Smooth muscle cell (in vitro differentiated cells): ENCODE measurements around the gene SLC16A3. TPM values are rescaled to one million over a fixed set of nuclear protein-coding genes. Genes with fewer than 3 reads are reported as not detected.

Experiments
- DNase-seq: peaks from one replicate; lab custom pipeline; 2025; ENCODE audit not compliant: unreplicated experiment; lab: John Stamatoyannopoulos, UW
- H2AFZ ChIP-seq: fragments of 200-600 bp; sonication (generic); 2 replicates; pipeline ENCODE4 v1.6.0; 2016; ENCODE audit warnings: antibody characterized with exemption, low read depth, mild to moderate bottlenecking
- H3F3A ChIP-seq: fragments of 200-600 bp; sonication (generic); 2 replicates; pipeline ENCODE4 v1.6.0; 2017; ENCODE audit warnings: antibody characterized with exemption, low read depth
- H3K27ac ChIP-seq: fragments of 200-600 bp; sonication (generic); 2 replicates; pipeline ENCODE4 v1.5.1; 2016; ENCODE audit warnings: low read depth, mild to moderate bottlenecking
- H3K27me3 ChIP-seq: fragments of 200-600 bp; sonication (generic); 2 replicates; pipeline ENCODE4 v1.6.1; 2016; ENCODE audit warnings: low read depth, mild to moderate bottlenecking
- H3K36me3 ChIP-seq: fragments of 200-600 bp; sonication (generic); 2 replicates; pipeline ENCODE4 v1.5.1; 2016; ENCODE audit warnings: low read depth
- H3K4me1 ChIP-seq: fragments of 200-600 bp; sonication (generic); 2 replicates; pipeline ENCODE4 v1.5.1; 2016; ENCODE audit warnings: low read depth
- H3K4me2 ChIP-seq: fragments of 200-600 bp; sonication (generic); 2 replicates; pipeline ENCODE4 v1.6.0; 2016; ENCODE audit warnings: mild to moderate bottlenecking
- H3K4me3 ChIP-seq: fragments of 200-600 bp; sonication (generic); 2 replicates; pipeline ENCODE4 v1.5.1; 2016; ENCODE audit warnings: mild to moderate bottlenecking
- H3K79me2 ChIP-seq: fragments of 200-600 bp; sonication (generic); 2 replicates; pipeline ENCODE4 v1.6.0; 2016; ENCODE audit warnings: low read depth, mild to moderate bottlenecking
- H3K9ac ChIP-seq: fragments of 200-600 bp; sonication (generic); 2 replicates; pipeline ENCODE4 v1.6.0; 2016; ENCODE audit warnings: low read depth
- H3K9me3 ChIP-seq: fragments of 200-600 bp; sonication (generic); replicated peaks from 2 replicates; pipeline ENCODE4 v1.5.1; 2016; ENCODE audit warnings: low read depth
- H4K20me1 ChIP-seq: fragments of 200-600 bp; sonication (generic); 2 replicates; pipeline ENCODE4 v1.6.0; 2016; ENCODE audit warnings: low read depth
- CTCF ChIP-seq: fragments of 200-600 bp; sonication (generic); IDR thresholded peaks from 2 replicates; pipeline ENCODE4 v1.5.1; 2017; ENCODE audit warnings: borderline replicate concordance, mild to moderate bottlenecking, antibody characterized with exemption; ENCODE audit not compliant: insufficient read depth, poor library complexity, severe bottlenecking
- WGBS: methylation state at CpG from one replicate; pipeline ENCODE4 v1.1.7; 2016; ENCODE audit warnings: low lambda C conversion rate; 5-methylcytosine and 5-hydroxymethylcytosine counted together
- polyA plus RNA-seq: library from polyadenylated mRNA; unstranded; fragments of >200 nt; fragmentation: Nextera tagmentation; extraction: Ambion mirVana; gene quantifications from 2 replicates; pipeline ENCODE4 v1.2.1, GENCODE V29; 2016
- total RNA-seq: library from RNA; depleted of rRNA; stranded (reverse); fragments of >200 nt; gene quantifications from 2 replicates; pipeline ENCODE4 v1.2.3, GENCODE V29; 2014

Gene SLC16A3
- total and polyA plus RNA-seq, 2 experiments from 2014 or later = 83.3 to 180 TPM

DNA sequence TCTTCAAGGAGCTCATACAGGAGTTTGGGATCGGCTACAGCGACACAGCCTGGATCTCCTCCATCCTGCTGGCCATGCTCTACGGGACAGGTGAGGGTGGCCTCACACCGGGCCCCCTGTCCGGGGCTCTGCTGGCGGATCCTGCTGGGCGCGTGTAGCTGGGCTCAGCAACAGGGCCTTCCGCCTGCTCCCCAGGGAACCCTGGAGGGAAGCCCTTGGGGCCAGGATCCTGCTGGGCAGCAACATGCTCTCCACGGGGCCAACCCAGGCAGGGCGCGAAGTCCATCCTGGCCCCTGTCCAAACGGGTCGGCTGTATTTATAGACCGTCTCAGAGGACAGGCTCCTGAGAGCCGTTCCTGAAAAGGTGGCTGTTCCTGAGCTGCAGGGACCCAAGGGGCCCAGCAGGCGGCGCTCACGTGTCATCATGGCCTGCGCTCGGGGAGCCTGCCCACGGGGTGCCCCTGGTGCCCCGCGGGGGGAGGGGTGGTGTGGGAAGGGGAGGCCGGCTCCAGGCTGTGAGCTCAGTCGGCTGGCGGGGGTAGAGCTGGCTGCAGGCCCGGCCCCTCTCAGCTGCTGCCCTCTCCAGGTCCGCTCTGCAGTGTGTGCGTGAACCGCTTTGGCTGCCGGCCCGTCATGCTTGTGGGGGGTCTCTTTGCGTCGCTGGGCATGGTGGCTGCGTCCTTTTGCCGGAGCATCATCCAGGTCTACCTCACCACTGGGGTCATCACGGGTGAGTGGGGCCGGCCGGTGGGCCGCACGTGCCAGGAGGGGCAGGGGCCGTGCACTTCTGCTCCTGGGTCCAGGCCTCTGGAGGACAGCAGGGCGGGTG, 7.5 kb downstream of the SLC16A3 start:
- H2AFZ ChIP-seq = no peak overlapping the region
- peaks cover 14% of the 10 kb centered on the region for H3K4me1 ChIP-seq
- H3K9me3 ChIP-seq = no peaks in the 10 kb centered on the region
- no peak overlapping the region for H3K9ac ChIP-seq
- peak overlapping the region; percentile 68 for H3K27ac ChIP-seq
- no peaks in the 10 kb centered on the region for H3K36me3 ChIP-seq
- peaks cover 20% of the 10 kb centered on the region for H3F3A ChIP-seq
- H3K27me3 ChIP-seq = no peaks in the 10 kb centered on the region
- no peak overlapping the region for H3K4me3 ChIP-seq
- peak overlapping the region; percentile 17 for H3K4me2 ChIP-seq
- H3K79me2 ChIP-seq = peaks cover 67% of the 10 kb centered on the region
- TF ChIP-seq CTCF = peak; percentile 87
- H4K20me1 ChIP-seq = peaks cover 100% of the 10 kb centered on the region
- WGBS = 71% methylated on average over 41 of the region's 44 CpGs
- no peak for DNase-seq

DNA sequence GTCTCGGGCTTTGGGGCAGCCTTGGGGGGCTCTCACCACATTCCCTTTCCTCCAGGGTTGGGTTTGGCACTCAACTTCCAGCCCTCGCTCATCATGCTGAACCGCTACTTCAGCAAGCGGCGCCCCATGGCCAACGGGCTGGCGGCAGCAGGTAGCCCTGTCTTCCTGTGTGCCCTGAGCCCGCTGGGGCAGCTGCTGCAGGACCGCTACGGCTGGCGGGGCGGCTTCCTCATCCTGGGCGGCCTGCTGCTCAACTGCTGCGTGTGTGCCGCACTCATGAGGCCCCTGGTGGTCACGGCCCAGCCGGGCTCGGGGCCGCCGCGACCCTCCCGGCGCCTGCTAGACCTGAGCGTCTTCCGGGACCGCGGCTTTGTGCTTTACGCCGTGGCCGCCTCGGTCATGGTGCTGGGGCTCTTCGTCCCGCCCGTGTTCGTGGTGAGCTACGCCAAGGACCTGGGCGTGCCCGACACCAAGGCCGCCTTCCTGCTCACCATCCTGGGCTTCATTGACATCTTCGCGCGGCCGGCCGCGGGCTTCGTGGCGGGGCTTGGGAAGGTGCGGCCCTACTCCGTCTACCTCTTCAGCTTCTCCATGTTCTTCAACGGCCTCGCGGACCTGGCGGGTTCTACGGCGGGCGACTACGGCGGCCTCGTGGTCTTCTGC, 8.4 kb downstream of the SLC16A3 start:
- Histone ChIP-seq H3K36me3 (no peaks in the 10 kb centered on the region), H3F3A (peaks cover 22% of the 10 kb centered on the region), H3K9ac (no peak overlapping the region), H3K79me2 (peaks cover 59% of the 10 kb centered on the region), H3K4me1 (peaks cover 6% of the 10 kb centered on the region), H3K27ac (peak overlapping the region; percentile 68), H3K4me2 (no peak overlapping the region), H4K20me1 (peaks cover 100% of the 10 kb centered on the region), H3K27me3 (no peaks in the 10 kb centered on the region), H2AFZ (no peak overlapping the region), H3K9me3 (no peaks in the 10 kb centered on the region), H3K4me3 (no peak overlapping the region)
- DNase-seq = no peak
- no peak for TF ChIP-seq CTCF
- WGBS = 98% methylated on average over 41 of the region's 59 CpGs

- Histone ChIP-seq H3F3A (peaks cover 27% of the 10 kb centered on the region), H3K27me3 (no peaks in the 10 kb centered on the region), H3K36me3 (no peaks in the 10 kb centered on the region), H3K9me3 (no peaks in the 10 kb centered on the region), H3K27ac (peak overlapping the region; percentile 5), H3K9ac (no peak overlapping the region), H4K20me1 (peaks cover 100% of the 10 kb centered on the region), H3K4me2 (no peak overlapping the region), H2AFZ (no peak overlapping the region), H3K4me3 (no peak overlapping the region), H3K79me2 (peaks cover 52% of the 10 kb centered on the region), H3K4me1 (peaks cover 3% of the 10 kb centered on the region)
- TF ChIP-seq CTCF = no peak
- 93% methylated on average over 34 of the region's 34 CpGs for WGBS
- no peak for DNase-seq
Measured at GRCh38 chr17:82237746-82238471, 9.1 kb downstream of the SLC16A3 start.
